SW480 (cell line): Measurements from ENCODE around the gene ABCA13.

Experiments
- DNase-seq: peaks from one replicate; pipeline ENCODE4 v3.0.0-alpha.2; 2016; ENCODE audit warnings: low spot score

ABCA13 gene

GRCh38 chr7:48298779-48299178 lies 127.5 kb downstream of the ABCA13 start:
- no peak for DNase-seq

GRCh38 chr7:48299580-48300169 lies 128.4 kb downstream of the ABCA13 start:
- peak; percentile 71 for DNase-seq

- no peak for DNase-seq
Measured at GRCh38 chr7:48300301-48300700, 129.0 kb downstream of the ABCA13 start.

- no peak for DNase-seq
Measured at GRCh38 chr7:48301201-48301600, 129.9 kb downstream of the ABCA13 start.

- no peak for DNase-seq
Measured at GRCh38 chr7:48304641-48305040, 133.4 kb downstream of the ABCA13 start.

- DNase-seq = no peak
Measured at GRCh38 chr7:48305661-48306060, 134.4 kb downstream of the ABCA13 start.

GRCh38 chr7:48307041-48307714 lies 135.9 kb downstream of the ABCA13 start:
- DNase-seq = no peak

- DNase-seq = no peak
Measured at GRCh38 chr7:48309720-48310119, 138.5 kb downstream of the ABCA13 start.

GRCh38 chr7:48311464-48312100 lies 140.3 kb downstream of the ABCA13 start:
- no peak for DNase-seq

- DNase-seq = no peak
Measured at GRCh38 chr7:48312151-48312550, 140.9 kb downstream of the ABCA13 start.

GRCh38 chr7:48316768-48317167 lies 145.5 kb downstream of the ABCA13 start:
- no peak for DNase-seq

- no peak for DNase-seq
Measured at GRCh38 chr7:48317360-48317759, 146.1 kb downstream of the ABCA13 start.

- no peak for DNase-seq
Measured at GRCh38 chr7:48321319-48322010, 150.2 kb downstream of the ABCA13 start.

- DNase-seq = peak; percentile 45
Measured at GRCh38 chr7:48337012-48337621, 165.9 kb downstream of the ABCA13 start.

GRCh38 chr7:48337781-48338180 lies 166.5 kb downstream of the ABCA13 start:
- DNase-seq = no peak

- DNase-seq = no peak
Measured at GRCh38 chr7:48347230-48347825, 176.1 kb downstream of the ABCA13 start.

GRCh38 chr7:48350515-48350914 lies 179.3 kb downstream of the ABCA13 start:
- no peak for DNase-seq

- DNase-seq = no peak
Measured at GRCh38 chr7:48351900-48352299, 180.6 kb downstream of the ABCA13 start.

GRCh38 chr7:48355346-48355745 lies 184.1 kb downstream of the ABCA13 start:
- no peak for DNase-seq

- DNase-seq = no peak
Measured at GRCh38 chr7:48360574-48360973, 189.3 kb downstream of the ABCA13 start.

GRCh38 chr7:48363174-48363573 lies 191.9 kb downstream of the ABCA13 start:
- DNase-seq = no peak

- no peak for DNase-seq
Measured at GRCh38 chr7:48365010-48365409, 193.8 kb downstream of the ABCA13 start.
